Measurements from ENCODE around the gene KIAA1217. TPM values are rescaled to one million over a fixed set of nuclear protein-coding genes. Genes with fewer than 3 reads are reported as not detected.

Gene KIAA1217
- total and polyA plus RNA-seq, 2 of the 8 experiments (the other 6 are each of a cell fraction or from before 2014, with no cell fraction given): 4.5 to 15.6 TPM

DNA sequence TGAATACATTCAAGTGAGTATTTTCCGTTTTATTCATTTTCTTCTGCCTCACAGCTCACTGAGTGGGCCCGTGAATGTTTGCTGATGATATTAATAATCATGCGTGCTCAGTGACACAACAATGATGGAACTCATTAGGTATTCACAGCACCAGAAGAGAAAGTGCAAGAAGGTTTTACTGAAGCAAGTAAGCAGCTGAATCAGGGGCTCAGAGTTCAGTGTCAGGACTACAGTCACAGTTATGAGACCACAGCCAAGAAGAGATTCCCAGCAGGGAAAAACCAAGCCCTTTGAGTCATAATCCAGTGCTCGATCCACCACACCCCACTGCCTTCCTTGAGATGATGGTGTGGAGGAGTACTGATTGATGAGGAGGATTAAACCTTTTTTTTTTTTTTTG is 247.4 kb downstream of the KIAA1217 start (continued):
- no peak for TF ChIP-seq BRCA1 (IDR thresholded peaks at IDR 0.05; ENCODE audit: low read depth, low read length)
- no peak for TF ChIP-seq RBBP5 (IDR thresholded peaks at IDR 0.05; ENCODE audit: borderline replicate concordance, low read depth, low read length)
- TF ChIP-seq BCL11A (IDR thresholded peaks at IDR 0.05; ENCODE audit: low read depth in 2 of 2, low read length in 2 of 2): no peak
- no peak for TF ChIP-seq TAF7 (optimal IDR thresholded peaks at IDR 0.05; ENCODE audit: borderline replicate concordance, low read depth, low read length)
- no peak for TF ChIP-seq E2F6 (IDR thresholded peaks at IDR 0.05)
- TF ChIP-seq KDM5A (IDR thresholded peaks at IDR 0.05; ENCODE audit: low read length): no peak
- TF ChIP-seq GTF2F1 (IDR thresholded peaks at IDR 0.05; ENCODE audit: borderline replicate concordance, low read depth, low read length): no peak
- TF ChIP-seq RXRA (IDR thresholded peaks at IDR 0.05; ENCODE audit: insufficient read depth, low read depth, low read length): no peak
- TF ChIP-seq TAF1 (IDR thresholded peaks at IDR 0.05; ENCODE audit: low read depth, low read length): no peak

Measured in H1 (cell line).